ENCODE data around the gene ITPR2. TPM values are rescaled to one million over a fixed set of nuclear protein-coding genes. Genes with fewer than 3 reads are reported as not detected.
"Not testable (repeated sequence)": the region's sequence is repeated elsewhere in the genome, so short reads cannot be mapped to it uniquely, and the experiment has no call there.

ITPR2 gene
- total RNA-seq, 1 experiment from 2014 or later = 26.0 TPM

- intact Hi-C loops (cut with micrococcal nuclease; ENCODE audit: unreplicated experiment) = no loop called here
- Histone ChIP-seq H2AFZ (no peak overlapping the region), H3K27me3 (ENCODE audit: insufficient read depth, low read depth) (no peaks in the 10 kb centered on the region), H3K4me1 (replicated peaks; ENCODE audit: insufficient read depth) (no peaks in the 10 kb centered on the region), H3F3A (ENCODE audit: insufficient read depth, low read depth) (no peaks in the 10 kb centered on the region), H4K20me1 (ENCODE audit: insufficient read depth) (no peaks in the 10 kb centered on the region), H3K9me3 (ENCODE audit: insufficient read depth, low read depth) (peaks cover 18% of the 10 kb centered on the region), H3K79me2 (ENCODE audit: low read depth) (no peaks in the 10 kb centered on the region), H3K4me3 (no peak overlapping the region), H3K27ac (no peak overlapping the region), H3K36me3 (ENCODE audit: low read depth) (no peaks in the 10 kb centered on the region), H3K4me2 (no peak overlapping the region), H3K9me2 (ENCODE audit: insufficient read depth) (no peaks in the 10 kb centered on the region)
- TF ChIP-seq CTCF (conservative IDR thresholded peaks at IDR 0.05) = no peak
- TF ChIP-seq EZH2 (IDR thresholded peaks at IDR 0.05; ENCODE audit: low read depth) = no peak
- BruUV-seq (replicated peaks) = no TSS peak
- DNase-seq = no peak
- CTCF ChIA-PET = no interaction called here
- POLR2A ChIA-PET (ENCODE audit: unreplicated experiment) = interaction anchor here (0.6 kb wide), 1 partner anchor 53 kb away, joined by 11 read pairs; no protein-coding TSS in a partner anchor
These were observed 55.8 kb downstream of the ITPR2 start for GRCh38 chr12:26777236-26777635.

GRCh38 chr12:26775991-26776390 lies 57.0 kb downstream of the ITPR2 start:
- POLR2A ChIA-PET (ENCODE audit: unreplicated experiment); H3K79me2 ChIP-seq (ENCODE audit: low read depth); H3K36me3 ChIP-seq (ENCODE audit: low read depth); H3K4me1 ChIP-seq (replicated peaks; ENCODE audit: insufficient read depth); H3K4me2 ChIP-seq; DNase-seq; H3K9me2 ChIP-seq (ENCODE audit: insufficient read depth); H3K27me3 ChIP-seq (ENCODE audit: insufficient read depth, low read depth); CTCF ChIA-PET; H4K20me1 ChIP-seq (ENCODE audit: insufficient read depth); H3F3A ChIP-seq (ENCODE audit: insufficient read depth, low read depth); H3K27ac ChIP-seq; intact Hi-C loops (cut with micrococcal nuclease; ENCODE audit: unreplicated experiment); H2AFZ ChIP-seq; H3K4me3 ChIP-seq; BruUV-seq (replicated peaks): not testable (repeated sequence)
- H3K9me3 ChIP-seq (ENCODE audit: insufficient read depth, low read depth) = peaks cover 18% of the 10 kb centered on the region

- no TSS peak for BruUV-seq (replicated peaks)
- ChIA-PET CTCF (no interaction called here), POLR2A (ENCODE audit: unreplicated experiment) (interaction anchor here (0.7 kb wide), 1 partner anchor 30 kb away, joined by 3 read pairs; no protein-coding TSS in a partner anchor)
These were observed 59.5 kb downstream of the ITPR2 start for GRCh38 chr12:26773313-26774104.

More at GRCh38 chr12:26773313-26774104, 59.5 kb downstream of the ITPR2 start:
- H4K20me1 ChIP-seq (ENCODE audit: insufficient read depth) = no peaks in the 10 kb centered on the region
- no peaks in the 10 kb centered on the region for H3K27me3 ChIP-seq (ENCODE audit: insufficient read depth, low read depth)
- H3K36me3 ChIP-seq (ENCODE audit: low read depth) = no peaks in the 10 kb centered on the region
- no peak overlapping the region for H3K27ac ChIP-seq
- no peaks in the 10 kb centered on the region for H3K79me2 ChIP-seq (ENCODE audit: low read depth)
- peaks cover 11% of the 10 kb centered on the region for H3K9me3 ChIP-seq (ENCODE audit: insufficient read depth, low read depth)
- DNase-seq = no peak
- peaks cover 15% of the 10 kb centered on the region for H3K4me1 ChIP-seq (replicated peaks; ENCODE audit: insufficient read depth)
- TF ChIP-seq EZH2 (IDR thresholded peaks at IDR 0.05; ENCODE audit: low read depth) (no peak), CTCF (conservative IDR thresholded peaks at IDR 0.05) (no peak)
- intact Hi-C loops (cut with micrococcal nuclease; ENCODE audit: unreplicated experiment) = no loop called here
- H2AFZ ChIP-seq = no peak overlapping the region
- H3K4me3 ChIP-seq = no peak overlapping the region
- no peaks in the 10 kb centered on the region for H3K9me2 ChIP-seq (ENCODE audit: insufficient read depth)
- peaks cover 3% of the 10 kb centered on the region; the same call in 1 of the 2 replicates for H3F3A ChIP-seq (ENCODE audit: insufficient read depth, low read depth)
- no peak overlapping the region for H3K4me2 ChIP-seq

All from PC-9 (cell line).